ENCODE results near the gene GALNT1. TPM values are rescaled to one million over a fixed set of nuclear protein-coding genes. Genes with fewer than 3 reads are reported as not detected.

GALNT1 gene
- total RNA-seq, 1 donor from 2014 or later = 47.8 TPM

DNA sequence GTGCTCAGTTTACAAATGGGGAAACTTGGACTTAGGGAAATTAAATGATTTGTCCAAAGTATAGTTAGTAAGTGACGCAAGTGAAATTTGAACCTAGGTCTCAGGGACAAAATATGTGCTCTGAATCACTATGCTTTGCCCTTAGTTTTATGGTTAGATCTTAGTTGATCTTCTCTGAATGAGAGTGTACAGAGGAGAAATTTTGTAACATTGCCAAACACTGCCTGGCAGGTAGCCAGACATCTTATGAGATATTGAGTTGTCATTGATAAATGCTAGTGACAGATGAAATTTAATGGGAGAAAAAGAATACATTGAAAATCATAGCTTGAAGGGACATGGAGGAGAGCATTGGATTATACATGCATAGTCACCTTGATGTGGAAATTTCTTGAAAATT, 91.4 kb downstream of the GALNT1 start:
- H3K36me3 ChIP-seq = peaks cover 6% of the 10 kb centered on the region
- H3K27ac ChIP-seq (replicated peaks) = no peak overlapping the region
- H3K4me3 ChIP-seq = no peak overlapping the region
- H3K9me3 ChIP-seq (replicated peaks) = no peaks in the 10 kb centered on the region
- no peaks in the 10 kb centered on the region for H3K27me3 ChIP-seq (ENCODE audit: low read depth)
- DNase-seq = no peak
- H3K4me1 ChIP-seq = no peaks in the 10 kb centered on the region
- intact Hi-C loops (cut with micrococcal nuclease) = no loop called here
- TF ChIP-seq, protein P1, sequence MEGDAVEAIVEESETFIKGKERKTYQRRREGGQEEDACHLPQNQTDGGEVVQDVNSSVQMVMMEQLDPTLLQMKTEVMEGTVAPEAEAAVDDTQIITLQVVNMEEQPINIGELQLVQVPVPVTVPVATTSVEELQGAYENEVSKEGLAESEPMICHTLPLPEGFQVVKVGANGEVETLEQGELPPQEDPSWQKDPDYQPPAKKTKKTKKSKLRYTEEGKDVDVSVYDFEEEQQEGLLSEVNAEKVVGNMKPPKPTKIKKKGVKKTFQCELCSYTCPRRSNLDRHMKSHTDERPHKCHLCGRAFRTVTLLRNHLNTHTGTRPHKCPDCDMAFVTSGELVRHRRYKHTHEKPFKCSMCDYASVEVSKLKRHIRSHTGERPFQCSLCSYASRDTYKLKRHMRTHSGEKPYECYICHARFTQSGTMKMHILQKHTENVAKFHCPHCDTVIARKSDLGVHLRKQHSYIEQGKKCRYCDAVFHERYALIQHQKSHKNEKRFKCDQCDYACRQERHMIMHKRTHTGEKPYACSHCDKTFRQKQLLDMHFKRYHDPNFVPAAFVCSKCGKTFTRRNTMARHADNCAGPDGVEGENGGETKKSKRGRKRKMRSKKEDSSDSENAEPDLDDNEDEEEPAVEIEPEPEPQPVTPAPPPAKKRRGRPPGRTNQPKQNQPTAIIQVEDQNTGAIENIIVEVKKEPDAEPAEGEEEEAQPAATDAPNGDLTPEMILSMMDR (IDR thresholded peaks at IDR 0.05; ENCODE audit: borderline replicate concordance) = no peak

DNA sequence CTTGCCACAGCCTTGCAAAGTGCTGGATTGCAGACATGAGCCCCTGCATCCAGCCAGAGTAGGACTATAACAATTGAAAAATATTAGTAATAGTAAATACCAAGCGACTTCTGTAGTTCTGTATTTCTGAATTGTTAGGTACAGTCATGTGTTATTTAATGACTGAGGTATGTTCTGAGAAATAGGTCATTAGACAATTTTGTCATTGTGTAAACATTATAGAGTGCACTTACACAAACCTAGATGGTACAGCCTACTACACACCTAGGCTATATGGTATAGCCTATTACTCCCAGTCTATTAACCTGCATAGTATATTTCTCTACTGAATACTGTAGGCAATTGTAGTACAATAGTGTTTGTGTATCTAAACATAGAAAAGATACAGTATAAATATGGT, 92.1 kb downstream of the GALNT1 start:
- TF ChIP-seq, protein P1 (IDR thresholded peaks at IDR 0.05; ENCODE audit: borderline replicate concordance) = no peak
- Histone ChIP-seq H3K9me3 (replicated peaks) (no peaks in the 10 kb centered on the region), H3K4me3 (no peak overlapping the region), H3K36me3 (peaks cover 12% of the 10 kb centered on the region), H3K27me3 (ENCODE audit: low read depth) (no peaks in the 10 kb centered on the region), H3K27ac (replicated peaks) (no peak overlapping the region), H3K4me1 (no peaks in the 10 kb centered on the region)
- intact Hi-C loops (cut with micrococcal nuclease) = no loop called here
- DNase-seq = no peak

DNA sequence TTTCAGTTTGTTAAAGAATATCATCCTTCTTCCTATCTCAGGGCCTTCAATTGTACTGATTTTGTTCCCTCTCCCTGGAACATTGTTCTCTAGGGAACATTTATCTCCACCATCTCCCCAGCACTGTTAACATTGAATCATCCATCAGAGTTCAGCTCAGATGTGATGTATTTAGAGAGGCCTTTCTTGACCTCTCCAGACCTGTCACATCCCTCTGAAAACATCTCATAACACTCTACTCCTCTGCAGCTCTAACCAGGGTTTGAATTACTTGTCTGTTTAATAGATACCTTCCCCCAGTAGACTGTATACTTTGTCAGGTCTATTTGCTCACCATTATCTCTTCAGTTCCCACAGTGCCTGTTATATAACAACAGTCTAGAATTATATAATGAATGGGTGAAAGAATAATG, 98.6 kb downstream of the GALNT1 start:
- intact Hi-C loops (cut with micrococcal nuclease) = no loop called here
- peaks cover 17% of the 10 kb centered on the region for H3K4me1 ChIP-seq
- TF ChIP-seq, protein P1 (IDR thresholded peaks at IDR 0.05; ENCODE audit: borderline replicate concordance) = no peak

DNA sequence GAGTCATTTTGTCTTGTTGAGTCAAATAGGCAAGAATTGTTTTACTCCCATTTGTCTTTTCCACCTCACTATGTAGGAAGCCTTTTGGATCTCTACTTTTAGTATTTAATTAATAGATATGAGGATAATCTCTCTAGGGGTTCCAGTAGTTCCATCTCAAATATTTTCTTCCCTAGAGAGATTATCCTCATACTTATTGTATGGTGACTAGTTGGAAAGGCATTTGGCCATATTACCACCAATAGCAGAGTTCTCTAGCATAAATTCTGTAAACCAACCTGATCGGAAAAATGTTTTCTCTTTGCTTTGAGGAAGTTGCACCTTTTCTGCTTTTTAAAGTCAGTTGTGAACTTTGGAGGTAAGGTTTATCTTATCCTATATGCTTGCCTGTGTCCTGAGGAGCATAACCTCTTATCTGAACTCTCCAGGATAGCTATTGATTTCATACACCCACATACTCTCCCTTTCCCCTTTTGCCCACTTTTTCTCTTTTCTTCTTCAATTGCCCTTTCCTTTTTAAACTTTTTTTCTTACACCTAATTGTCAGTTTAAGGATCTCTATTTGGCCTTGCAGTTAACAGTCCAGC, 100.8 kb downstream of the GALNT1 start:
- no peak overlapping the region for H3K4me3 ChIP-seq
- intact Hi-C loops (cut with micrococcal nuclease) = no loop called here
- H3K27ac ChIP-seq (replicated peaks) = no peak overlapping the region
- H3K4me1 ChIP-seq = peaks cover 17% of the 10 kb centered on the region
- TF ChIP-seq, protein P1 (IDR thresholded peaks at IDR 0.05; ENCODE audit: borderline replicate concordance) = no peak
- no peak for DNase-seq
- H3K36me3 ChIP-seq = peaks cover 32% of the 10 kb centered on the region
- no peaks in the 10 kb centered on the region for H3K27me3 ChIP-seq (ENCODE audit: low read depth)
- no peaks in the 10 kb centered on the region for H3K9me3 ChIP-seq (replicated peaks)

More for the DNA sequence above, 98.6 kb downstream of the GALNT1 start:
- no peak for DNase-seq
- H3K4me3 ChIP-seq = no peak overlapping the region
- H3K27ac ChIP-seq (replicated peaks) = no peak overlapping the region
- no peaks in the 10 kb centered on the region for H3K9me3 ChIP-seq (replicated peaks)
- peaks cover 26% of the 10 kb centered on the region for H3K36me3 ChIP-seq
- no peaks in the 10 kb centered on the region for H3K27me3 ChIP-seq (ENCODE audit: low read depth)

DNA sequence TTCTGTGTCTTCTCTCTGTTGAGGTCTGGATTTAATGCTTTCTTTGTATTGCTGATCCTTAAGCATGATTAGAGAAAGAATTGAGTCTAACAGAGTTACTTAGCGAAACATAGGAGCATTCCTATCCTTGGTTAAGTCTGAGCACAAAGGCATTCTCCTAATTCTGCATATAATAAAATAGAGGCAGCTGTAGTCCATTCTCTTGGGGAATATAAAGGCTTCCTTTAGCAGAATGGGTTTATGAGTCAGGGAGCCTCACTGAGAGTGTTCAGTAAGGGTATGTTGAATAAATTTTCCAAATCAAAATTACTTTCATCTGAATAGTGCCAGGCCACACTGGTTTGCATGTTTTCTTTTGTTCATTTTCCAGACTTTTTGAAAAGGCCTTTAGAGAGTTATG, 101.5 kb downstream of the GALNT1 start:
- H3K36me3 ChIP-seq = peaks cover 30% of the 10 kb centered on the region
- H3K4me1 ChIP-seq = peaks cover 17% of the 10 kb centered on the region
- DNase-seq = no peak
- H3K9me3 ChIP-seq (replicated peaks) = no peaks in the 10 kb centered on the region
- H3K27me3 ChIP-seq (ENCODE audit: low read depth) = no peaks in the 10 kb centered on the region
- TF ChIP-seq, protein P1 (IDR thresholded peaks at IDR 0.05; ENCODE audit: borderline replicate concordance) = no peak
- no peak overlapping the region for H3K27ac ChIP-seq (replicated peaks)
- no peak overlapping the region for H3K4me3 ChIP-seq
- intact Hi-C loops (cut with micrococcal nuclease) = no loop called here

All from left ventricle myocardium inferior (tissue), 1 donor.